CD4-positive, CD25-positive, alpha-beta regulatory T cell (primary cell): Measurements from ENCODE around the gene MYO3B. TPM values are rescaled to one million over a fixed set of nuclear protein-coding genes. Genes with fewer than 3 reads are reported as not detected.

ENCODE experiments used
- ATAC-seq, 2 donors: fragments of 150-1000 bp; cut with Tn5 transposase; one replicate each; pipeline ENCODE4 v1.10.0; 2021; ENCODE audit warnings: low read depth in 2 of 2, moderate number of reproducible peaks in 2 of 2, moderate library complexity in 1 of 2
- DNase-seq, 3 donors: peaks; one replicate each; pipeline versions ENCODE4 v3.0.0 to v3.0.0-alpha.2; 2012 to 2022; ENCODE audit warnings: mixed read lengths in 1 of 3
- H3K27ac ChIP-seq: one replicate; pipeline ENCODE4 v1.7.0; 2013; ENCODE audit warnings: mild to moderate bottlenecking, low read length; ENCODE audit not compliant: insufficient read depth, poor library complexity, severe bottlenecking
- H3K27me3 ChIP-seq: one replicate; pipeline ENCODE4 v1.7.0; 2013; ENCODE audit warnings: low read length; ENCODE audit not compliant: control insufficient read depth, insufficient read depth
- H3K36me3 ChIP-seq: one replicate; pipeline ENCODE4 v1.7.0; 2013; ENCODE audit warnings: mild to moderate bottlenecking, low read length, moderate library complexity; ENCODE audit not compliant: control insufficient read depth, insufficient read depth
- H3K4me1 ChIP-seq: 2 replicates; pipeline ENCODE4 v1.7.0; 2013; ENCODE audit warnings: mild to moderate bottlenecking, low read length; ENCODE audit not compliant: insufficient read depth, control insufficient read depth, poor library complexity, severe bottlenecking
- H3K4me3 ChIP-seq: one replicate; pipeline ENCODE4 v1.7.0; 2013; ENCODE audit warnings: low read depth, mild to moderate bottlenecking, low read length, moderate library complexity
- H3K9me3 ChIP-seq, 2 experiments: 1 replicate in 1 of 2; 2 replicates in 1 of 2; pipeline ENCODE4 v1.7.0; 2013; ENCODE audit warnings: low read length in 2 of 2, mild to moderate bottlenecking in 1 of 2, moderate library complexity in 1 of 2; ENCODE audit not compliant: control insufficient read depth in 2 of 2
- H3K27ac Mint-ChIP-seq, 3 donors: one replicate each; pipeline ENCODE4 v1.8.0; 2020 to 2022; ENCODE audit warnings: mild to moderate bottlenecking in 3 of 3, mixed read lengths in 3 of 3, moderate library complexity in 2 of 3
- H3K27me3 Mint-ChIP-seq: one replicate; pipeline ENCODE4 v1.8.0; 2022; ENCODE audit warnings: mild to moderate bottlenecking, mixed read lengths
- H3K36me3 Mint-ChIP-seq: one replicate; pipeline ENCODE4 v1.8.0; 2020; ENCODE audit warnings: mixed read lengths
- H3K4me1 Mint-ChIP-seq, 4 donors: one replicate each; pipeline ENCODE4 v1.8.0; 2020 to 2022; ENCODE audit warnings: mixed read lengths in 4 of 4, mild to moderate bottlenecking in 1 of 4
- H3K4me3 Mint-ChIP-seq, 4 donors: one replicate each; pipeline ENCODE4 v1.8.0; 2020 to 2022; ENCODE audit warnings: mild to moderate bottlenecking in 4 of 4, mixed read lengths in 4 of 4, moderate library complexity in 3 of 4
- H3K9me3 Mint-ChIP-seq, 7 donors: one replicate each; pipeline ENCODE4 v1.8.0; 2020 to 2022; ENCODE audit warnings: mixed read lengths in 7 of 7, mild to moderate bottlenecking in 3 of 7, moderate library complexity in 2 of 7
- polyA plus RNA-seq, 4 donors: library from polyadenylated mRNA; unstranded; fragments of 300-500 nt; fragmentation: Illumina TruSeq; gene quantifications; one replicate each; pipeline ENCODE4 v1.2.3, GENCODE V29; 2021
- total RNA-seq: library from RNA; stranded (reverse); gene quantifications from one replicate; pipeline ENCODE4 v1.2.3, GENCODE V29; 2022

MYO3B gene
- total and polyA plus RNA-seq, 5 donors from 2014 or later, result not detected

GRCh38 chr2:170485254-170486026, 307.5 kb downstream of the MYO3B start:
- Histone ChIP-seq H3K36me3 (no peaks in the 10 kb centered on the region), H3K4me3 (no peak overlapping the region), H3K27me3 (no peaks in the 10 kb centered on the region), H3K9me3 (no peaks in the 10 kb centered on the region), H3K4me1 (no peaks in the 10 kb centered on the region), H3K27ac (no peak overlapping the region)
- Mint-ChIP-seq H3K4me3 (no peak overlapping the region), H3K27ac (no peak overlapping the region), H3K27me3 (peaks cover 9% of the 10 kb centered on the region), H3K4me1 (no peaks in the 10 kb centered on the region), H3K9me3 (peaks cover 0 to 3% (median 0%) of the 10 kb centered on the region in 7 donors), H3K36me3 (no peaks in the 10 kb centered on the region)
- ATAC-seq (no peak), DNase-seq (no peak)

- Mint-ChIP-seq H3K27ac (no peak overlapping the region), H3K27me3 (peaks cover 12% of the 10 kb centered on the region), H3K9me3 (peaks cover 0 to 3% (median 0%) of the 10 kb centered on the region in 7 donors), H3K36me3 (no peaks in the 10 kb centered on the region), H3K4me1 (no peaks in the 10 kb centered on the region), H3K4me3 (no peak overlapping the region)
- Histone ChIP-seq H3K27ac (no peak overlapping the region), H3K36me3 (no peaks in the 10 kb centered on the region), H3K9me3 (no peaks in the 10 kb centered on the region), H3K4me1 (no peaks in the 10 kb centered on the region), H3K27me3 (no peaks in the 10 kb centered on the region), H3K4me3 (no peak overlapping the region)
- DNase-seq (no peak), ATAC-seq (no peak)
These were observed 308.8 kb downstream of the MYO3B start for GRCh38 chr2:170486730-170487129.

- no peaks in the 10 kb centered on the region for H3K9me3 Mint-ChIP-seq
- DNase-seq, result no peak
- no peak overlapping the region for H3K4me3 Mint-ChIP-seq
- Histone ChIP-seq H3K27me3 (no peaks in the 10 kb centered on the region), H3K9me3 (no peaks in the 10 kb centered on the region), H3K36me3 (no peaks in the 10 kb centered on the region), H3K27ac (no peak overlapping the region), H3K4me3 (no peak overlapping the region), H3K4me1 (no peaks in the 10 kb centered on the region)
- no peaks in the 10 kb centered on the region for H3K4me1 Mint-ChIP-seq
- H3K27me3 Mint-ChIP-seq, result peaks cover 17% of the 10 kb centered on the region
- no peak for ATAC-seq
- no peak overlapping the region for H3K27ac Mint-ChIP-seq
- H3K36me3 Mint-ChIP-seq, result no peaks in the 10 kb centered on the region
These were observed 310.9 kb downstream of the MYO3B start for GRCh38 chr2:170488807-170489206.

- Histone ChIP-seq H3K27me3 (peaks cover 6% of the 10 kb centered on the region), H3K4me1 (no peaks in the 10 kb centered on the region), H3K9me3 (no peaks in the 10 kb centered on the region), H3K36me3 (no peaks in the 10 kb centered on the region), H3K27ac (no peak overlapping the region), H3K4me3 (no peak overlapping the region)
- Mint-ChIP-seq H3K27ac (no peak overlapping the region), H3K4me3 (no peak overlapping the region), H3K36me3 (no peaks in the 10 kb centered on the region), H3K4me1 (no peaks in the 10 kb centered on the region), H3K9me3 (no peaks in the 10 kb centered on the region), H3K27me3 (peaks cover 33% of the 10 kb centered on the region)
- DNase-seq (no peak), ATAC-seq (no peak)
These were observed 314.1 kb downstream of the MYO3B start for GRCh38 chr2:170492010-170492409.

- H3K36me3 ChIP-seq, result no peaks in the 10 kb centered on the region
- no peak overlapping the region for H3K4me3 ChIP-seq
- no peak overlapping the region for H3K27ac Mint-ChIP-seq
- peaks cover 6% of the 10 kb centered on the region for H3K27me3 ChIP-seq
- no peaks in the 10 kb centered on the region for H3K4me1 Mint-ChIP-seq
- DNase-seq, result no peak
- no peaks in the 10 kb centered on the region for H3K9me3 ChIP-seq
- no peaks in the 10 kb centered on the region for H3K36me3 Mint-ChIP-seq
- peaks cover 33% of the 10 kb centered on the region for H3K27me3 Mint-ChIP-seq
- no peak overlapping the region for H3K4me3 Mint-ChIP-seq
- no peaks in the 10 kb centered on the region for H3K9me3 Mint-ChIP-seq
- H3K27ac ChIP-seq, result no peak overlapping the region
- no peak for ATAC-seq
- H3K4me1 ChIP-seq, result no peaks in the 10 kb centered on the region
These were observed 315.6 kb downstream of the MYO3B start for GRCh38 chr2:170493426-170494097.

GRCh38 chr2:170495896-170496295, 317.9 kb downstream of the MYO3B start:
- H3K9me3 Mint-ChIP-seq, result no peaks in the 10 kb centered on the region
- Histone ChIP-seq H3K9me3 (no peaks in the 10 kb centered on the region), H3K36me3 (no peaks in the 10 kb centered on the region), H3K4me1 (no peaks in the 10 kb centered on the region), H3K27me3 (peaks cover 7% of the 10 kb centered on the region), H3K27ac (no peak overlapping the region), H3K4me3 (no peak overlapping the region)
- DNase-seq (no peak), ATAC-seq (no peak)
- no peak overlapping the region for H3K27ac Mint-ChIP-seq
- peaks cover 29% of the 10 kb centered on the region for H3K27me3 Mint-ChIP-seq
- no peaks in the 10 kb centered on the region for H3K36me3 Mint-ChIP-seq
- no peak overlapping the region for H3K4me3 Mint-ChIP-seq
- no peaks in the 10 kb centered on the region for H3K4me1 Mint-ChIP-seq

GRCh38 chr2:170498619-170499018, 320.7 kb downstream of the MYO3B start:
- Mint-ChIP-seq H3K27me3 (peaks cover 30% of the 10 kb centered on the region), H3K36me3 (no peaks in the 10 kb centered on the region), H3K27ac (no peak overlapping the region), H3K4me3 (no peak overlapping the region), H3K4me1 (no peaks in the 10 kb centered on the region), H3K9me3 (no peaks in the 10 kb centered on the region)
- Histone ChIP-seq H3K27ac (no peak overlapping the region), H3K36me3 (no peaks in the 10 kb centered on the region), H3K4me3 (no peak overlapping the region), H3K27me3 (peaks cover 7% of the 10 kb centered on the region), H3K4me1 (no peaks in the 10 kb centered on the region), H3K9me3 (no peaks in the 10 kb centered on the region)
- no peak for DNase-seq
- ATAC-seq, result no peak

- no peak overlapping the region for H3K27ac ChIP-seq
- H3K36me3 Mint-ChIP-seq, result no peaks in the 10 kb centered on the region
- H3K9me3 Mint-ChIP-seq, result no peaks in the 10 kb centered on the region
- H3K27ac Mint-ChIP-seq, result no peak overlapping the region
- no peak for DNase-seq
- peaks cover 38% of the 10 kb centered on the region for H3K27me3 Mint-ChIP-seq
- no peaks in the 10 kb centered on the region for H3K4me1 ChIP-seq
- no peak overlapping the region for H3K4me3 Mint-ChIP-seq
- no peaks in the 10 kb centered on the region for H3K36me3 ChIP-seq
- ATAC-seq, result no peak
- H3K4me1 Mint-ChIP-seq, result no peaks in the 10 kb centered on the region
- no peak overlapping the region for H3K4me3 ChIP-seq
- no peaks in the 10 kb centered on the region for H3K9me3 ChIP-seq
- peaks cover 5% of the 10 kb centered on the region for H3K27me3 ChIP-seq
These were observed 322.2 kb downstream of the MYO3B start for GRCh38 chr2:170500104-170500503.
